Neural cell (in vitro differentiated cells): ENCODE measurements around the gene CTSZ. TPM values are rescaled to one million over a fixed set of nuclear protein-coding genes. Genes with fewer than 3 reads are reported as not detected.
A peak's percentile ranks its signal among the peaks of the same experiment; 100 is the strongest.

Source experiments
- H2AFZ ChIP-seq: fragments of 200-600, 300-800 bp; sonication (generic), shearing (Covaris generic); 2 replicates; pipeline ENCODE4 v1.6.0; 2014; ENCODE audit warnings: low read depth, mild to moderate bottlenecking, antibody characterized with exemption, low read length, moderate library complexity
- H3F3A ChIP-seq: fragments of 200-600 bp; shearing (Covaris generic); 2 replicates; pipeline ENCODE4 v1.6.1; 2016; ENCODE audit warnings: mild to moderate bottlenecking, moderate library complexity, mixed read lengths, antibody characterized with exemption, low read length; ENCODE audit not compliant: insufficient read depth, poor library complexity, severe bottlenecking
- H3K27ac ChIP-seq: fragments of 200-600, 300-800 bp; sonication (generic), shearing (Covaris generic); 2 replicates; pipeline ENCODE4 v1.5.1; 2014; ENCODE audit warnings: mild to moderate bottlenecking, low read length, moderate library complexity
- H3K27me3 ChIP-seq: fragments of 300-800, 200-600 bp; sonication (generic), shearing (Covaris generic); 2 replicates; pipeline ENCODE4 v1.6.0; 2014; ENCODE audit warnings: mild to moderate bottlenecking, low read depth, low read length, moderate library complexity; ENCODE audit not compliant: insufficient read depth
- H3K36me3 ChIP-seq: fragments of 300-800, 200-600 bp; sonication (generic), shearing (Covaris generic); 2 replicates; pipeline ENCODE4 v1.5.1; 2014; ENCODE audit warnings: mild to moderate bottlenecking, antibody characterized with exemption, low read length, moderate library complexity; ENCODE audit not compliant: insufficient read depth
- H3K4me2 ChIP-seq: fragments of 300-800, 200-600 bp; sonication (generic), shearing (Covaris generic); 2 replicates; pipeline ENCODE4 v1.6.0; 2014; ENCODE audit warnings: mild to moderate bottlenecking, low read length
- H3K4me3 ChIP-seq: fragments of 300-800, 200-600 bp; sonication (generic), shearing (Covaris generic); 2 replicates; pipeline ENCODE4 v1.5.1; 2014; ENCODE audit warnings: mild to moderate bottlenecking, low read length, moderate library complexity
- H3K79me2 ChIP-seq: fragments of 200-600 bp; shearing (Covaris generic); replicated peaks from 2 replicates; pipeline ENCODE4 v1.6.0; 2014; ENCODE audit warnings: mild to moderate bottlenecking, low read length, moderate library complexity; ENCODE audit not compliant: insufficient read depth
- H3K9ac ChIP-seq: fragments of 300-800, 200-600 bp; sonication (generic), shearing (Covaris generic); 2 replicates; pipeline ENCODE4 v1.6.1; 2016; ENCODE audit warnings: mild to moderate bottlenecking, low read length, mixed read lengths
- H3K9me2 ChIP-seq: fragments of 200-600 bp; shearing (Covaris generic); 2 replicates; pipeline ENCODE4 v1.6.1; 2016; ENCODE audit warnings: mild to moderate bottlenecking, low read length, mixed read lengths; ENCODE audit not compliant: insufficient read depth
- H3K9me3 ChIP-seq: fragments of 200-600, 300-800 bp; sonication (generic), shearing (Covaris generic); 2 replicates; pipeline ENCODE4 v1.6.1; 2016; ENCODE audit warnings: mild to moderate bottlenecking, mixed run types, low read length, moderate library complexity, mixed read lengths
- H4K20me1 ChIP-seq: fragments of 200-600 bp; shearing (Covaris generic); 2 replicates; pipeline ENCODE4 v1.6.1; 2016; ENCODE audit warnings: mild to moderate bottlenecking, mixed run types; ENCODE audit not compliant: insufficient read depth
- CTCF ChIP-seq: fragments of 450-650 bp; IDR thresholded peaks from 2 replicates; pipeline ENCODE4 v1.5.1; 2014; ENCODE audit warnings: antibody characterized with exemption, mild to moderate bottlenecking, moderate library complexity; ENCODE audit not compliant: poor library complexity, severe bottlenecking
- EP300 ChIP-seq: fragments of 450-650 bp; conservative IDR thresholded peaks from 2 replicates; pipeline ENCODE4 v1.6.1; 2014; ENCODE audit warnings: antibody characterized with exemption, mild to moderate bottlenecking, moderate library complexity; ENCODE audit not compliant: poor library complexity, severe bottlenecking
- EZH2 ChIP-seq: fragments of 200-600, 300-800 bp; shearing (Covaris generic), sonication (generic); IDR thresholded peaks from 2 replicates; pipeline ENCODE4 v1.6.1; 2014; ENCODE audit warnings: antibody characterized with exemption, low read length, borderline replicate concordance, mild to moderate bottlenecking; ENCODE audit not compliant: insufficient read depth, poor library complexity, severe bottlenecking
- MXI1 ChIP-seq: fragments of 450-650 bp; conservative IDR thresholded peaks from 2 replicates; pipeline ENCODE4 v1.6.1; 2014; ENCODE audit warnings: antibody characterized with exemption, mild to moderate bottlenecking; ENCODE audit not compliant: poor library complexity, severe bottlenecking
- POLR2AphosphoS5 ChIP-seq: IDR thresholded peaks from 2 replicates; pipeline ENCODE4 v1.6.1; 2012
- RAD21 ChIP-seq: fragments of 450-650 bp; conservative IDR thresholded peaks from 2 replicates; pipeline ENCODE4 v1.6.1; 2014; ENCODE audit warnings: antibody characterized with exemption, mild to moderate bottlenecking, moderate library complexity
- REST ChIP-seq: IDR thresholded peaks from 2 replicates; pipeline ENCODE4 v1.6.1; 2012; ENCODE audit warnings: borderline replicate concordance
- SMC3 ChIP-seq: fragments of 450-650 bp; conservative IDR thresholded peaks from 2 replicates; pipeline ENCODE4 v1.6.1; 2014; ENCODE audit warnings: antibody characterized with exemption, mild to moderate bottlenecking, moderate library complexity; ENCODE audit not compliant: poor library complexity
- TAF1 ChIP-seq: IDR thresholded peaks from 2 replicates; pipeline ENCODE4 v1.6.1; 2012; ENCODE audit warnings: low read depth
- polyA plus RNA-seq: library from polyadenylated mRNA; depleted of rRNA; stranded (reverse); fragments of >200 nt; gene quantifications from 2 replicates; pipeline ENCODE4 v1.2.3, GENCODE V29; 2014

Gene CTSZ
- polyA plus RNA-seq, 1 donor from 2014 or later = 0.31 TPM

- Histone ChIP-seq H3K27ac (no peak overlapping the region), H3K79me2 (no peaks in the 10 kb centered on the region), H3F3A (no peaks in the 10 kb centered on the region), H3K27me3 (no peaks in the 10 kb centered on the region), H2AFZ (no peak overlapping the region), H3K9me2 (no peaks in the 10 kb centered on the region), H4K20me1 (no peaks in the 10 kb centered on the region), H3K4me2 (no peak overlapping the region), H3K36me3 (peaks cover 1% of the 10 kb centered on the region), H3K9ac (no peak overlapping the region), H3K4me3 (no peak overlapping the region), H3K9me3 (no peaks in the 10 kb centered on the region)
- no peak for TF ChIP-seq RAD21
- TF ChIP-seq TAF1 = no peak
- no peak for TF ChIP-seq MXI1
- TF ChIP-seq REST = no peak
- no peak for TF ChIP-seq EP300
- no peak for TF ChIP-seq CTCF
- TF ChIP-seq EZH2 = no peak
- TF ChIP-seq POLR2AphosphoS5 = no peak
- TF ChIP-seq SMC3 = no peak
Measured at GRCh38 chr20:58998656-58999055, 8.4 kb downstream of the CTSZ start.

GRCh38 chr20:58997141-58997770, 9.8 kb downstream of the CTSZ start:
- Histone ChIP-seq H3K79me2 (no peaks in the 10 kb centered on the region), H2AFZ (no peak overlapping the region), H3K4me3 (no peak overlapping the region), H3K4me2 (no peak overlapping the region), H3K36me3 (peaks cover 6% of the 10 kb centered on the region), H3K9ac (no peak overlapping the region), H3K9me3 (no peaks in the 10 kb centered on the region), H3K27me3 (no peaks in the 10 kb centered on the region), H3F3A (no peaks in the 10 kb centered on the region), H3K27ac (peak overlapping the region; percentile 31), H4K20me1 (no peaks in the 10 kb centered on the region), H3K9me2 (no peaks in the 10 kb centered on the region)
- TF ChIP-seq MXI1 = peak; percentile 2
- no peak for TF ChIP-seq REST
- no peak for TF ChIP-seq POLR2AphosphoS5
- no peak for TF ChIP-seq TAF1
